HEK293T (cell line): ENCODE measurements around the gene NLRP3.

Experiments used
- CTCF ChIA-PET: fragments of 350-600 bp; formaldehyde crosslinking; extraction: SDS; loops from one replicate; lab custom pipeline; 2021; ENCODE audit warnings: antibody characterized with exemption, inconsistent platforms; lab: Yijun Ruan, JAX
- POLR2A ChIA-PET: fragments of 350-600 bp; formaldehyde crosslinking; extraction: SDS; loops from one replicate; lab custom pipeline; 2020; ENCODE audit warnings: antibody characterized with exemption, inconsistent platforms; lab: Yijun Ruan, JAX
- DNase-seq: peaks from one replicate; pipeline ENCODE4 v3.0.0; 2012; ENCODE audit warnings: mixed read lengths; ENCODE audit errors: extremely low spot score
- ARNT ChIP-seq: fragments of 450-650 bp; IDR thresholded peaks from 2 replicates; pipeline ENCODE4 v1.6.1; 2017; ENCODE audit warnings: mild to moderate bottlenecking
- BHLHE40 ChIP-seq: fragments of 450-650 bp; IDR thresholded peaks from 2 replicates; pipeline ENCODE4 v1.6.1; 2016; ENCODE audit warnings: mild to moderate bottlenecking, moderate library complexity, borderline replicate concordance
- CTBP1 ChIP-seq: fragments of 450-650 bp; IDR thresholded peaks from 2 replicates; pipeline ENCODE4 v1.6.1; 2016; ENCODE audit warnings: borderline replicate concordance
- ELF4 ChIP-seq: fragments of 450-650 bp; IDR thresholded peaks from 2 replicates; pipeline ENCODE4 v1.6.1; 2017; ENCODE audit warnings: antibody characterized with exemption
- FOXA1 ChIP-seq: fragments of 450-650 bp; IDR thresholded peaks from 2 replicates; pipeline ENCODE4 v1.6.1; 2016; ENCODE audit warnings: mild to moderate bottlenecking
- FOXK2 ChIP-seq: fragments of 450-650 bp; IDR thresholded peaks from 2 replicates; pipeline ENCODE4 v1.6.1; 2016; ENCODE audit warnings: mild to moderate bottlenecking
- FOXM1 ChIP-seq: fragments of 450-650 bp; IDR thresholded peaks from 2 replicates; pipeline ENCODE4 v1.6.1; 2017; ENCODE audit warnings: mild to moderate bottlenecking, borderline replicate concordance
- HDGF ChIP-seq: fragments of 450-650 bp; IDR thresholded peaks from 2 replicates; pipeline ENCODE4 v1.6.1; 2017; ENCODE audit warnings: antibody characterized with exemption, borderline replicate concordance
- L3MBTL2 ChIP-seq: fragments of 450-650 bp; conservative IDR thresholded peaks from 2 replicates; pipeline ENCODE4 v1.6.1; 2016; ENCODE audit warnings: mild to moderate bottlenecking
- LEF1 ChIP-seq: fragments of 450-650 bp; IDR thresholded peaks from 2 replicates; pipeline ENCODE4 v1.6.1; 2017; ENCODE audit warnings: mild to moderate bottlenecking, borderline replicate concordance
- NFRKB ChIP-seq: fragments of 450-650 bp; IDR thresholded peaks from 2 replicates; pipeline ENCODE4 v1.6.1; 2016; ENCODE audit warnings: mild to moderate bottlenecking, moderate library complexity
- PKNOX1 ChIP-seq: fragments of 450-650 bp; IDR thresholded peaks from 2 replicates; pipeline ENCODE4 v1.6.1; 2016
- SP1 ChIP-seq: fragments of 450-650 bp; IDR thresholded peaks from 2 replicates; pipeline ENCODE4 v1.6.1; 2017
- SUZ12 ChIP-seq: fragments of 450-650 bp; IDR thresholded peaks from 2 replicates; pipeline ENCODE4 v1.6.1; 2016; ENCODE audit warnings: mild to moderate bottlenecking
- TARDBP ChIP-seq: fragments of 450-650 bp; IDR thresholded peaks from 2 replicates; pipeline ENCODE4 v1.6.1; 2016
- ZNF384 ChIP-seq: fragments of 450-650 bp; IDR thresholded peaks from 2 replicates; pipeline ENCODE4 v1.6.1; 2016

NLRP3 gene

GRCh38 chr1:247441606-247442005 is 25.6 kb downstream of the NLRP3 start:
- CTCF ChIA-PET = no interaction called here
- DNase-seq = no peak
- POLR2A ChIA-PET = interaction anchor here (0.6 kb wide), 1 partner anchor 1417 kb away, joined by 3 read pairs; the partner anchor contains the start of gene ZNF692
- TF ChIP-seq CTBP1 = no peak
- TF ChIP-seq BHLHE40 = no peak
- TF ChIP-seq ZNF384 = no peak
- no peak for TF ChIP-seq SUZ12
- no peak for TF ChIP-seq FOXA1

GRCh38 chr1:247442164-247442563 is 26.2 kb downstream of the NLRP3 start:
- POLR2A ChIA-PET = interaction anchor here (0.6 kb wide), 1 partner anchor 1417 kb away, joined by 3 read pairs; the partner anchor contains the start of gene ZNF692
- CTCF ChIA-PET = no interaction called here
- TF ChIP-seq SP1 (no peak), HDGF (no peak), CTBP1 (no peak), SUZ12 (no peak), TARDBP (no peak), PKNOX1 (no peak), FOXK2 (no peak), ELF4 (no peak), ARNT (no peak), BHLHE40 (no peak), ZNF384 (no peak), LEF1 (no peak), FOXA1 (no peak), FOXM1 (no peak), L3MBTL2 (no peak), NFRKB (no peak)
- DNase-seq = no peak

GRCh38 chr1:247443641-247444040 is 27.7 kb downstream of the NLRP3 start:
- ChIA-PET CTCF (no interaction called here), POLR2A (no interaction called here)
- TF ChIP-seq ELF4 (no peak), BHLHE40 (no peak), CTBP1 (no peak), PKNOX1 (no peak), ZNF384 (no peak), TARDBP (no peak), SP1 (no peak), NFRKB (no peak), FOXK2 (no peak), LEF1 (no peak), HDGF (no peak), L3MBTL2 (no peak), ARNT (no peak), FOXA1 (no peak)
- no peak for DNase-seq

- ChIA-PET POLR2A (no interaction called here), CTCF (no interaction called here)
- TF ChIP-seq FOXM1 (no peak), TARDBP (no peak), NFRKB (no peak), FOXK2 (no peak), SP1 (no peak), LEF1 (no peak), BHLHE40 (no peak), CTBP1 (no peak), L3MBTL2 (no peak), ELF4 (no peak), FOXA1 (no peak), PKNOX1 (no peak), ZNF384 (no peak), HDGF (no peak), ARNT (no peak)
- no peak for DNase-seq
Measured at GRCh38 chr1:247444571-247444970, 28.6 kb downstream of the NLRP3 start.

GRCh38 chr1:247445526-247446356 is 29.8 kb downstream of the NLRP3 start:
- TF ChIP-seq SP1 (no peak), SUZ12 (no peak)
- CTCF ChIA-PET = interaction anchor here (0.7 kb wide), 1 partner anchor 778 kb away, joined by 3 read pairs; no protein-coding TSS in a partner anchor
- no peak for DNase-seq
- POLR2A ChIA-PET = no interaction called here

- ChIA-PET POLR2A (interaction anchor here (0.6 kb wide), 1 partner anchor 1936 kb away, joined by 3 read pairs; no protein-coding TSS in a partner anchor), CTCF (no interaction called here)
- TF ChIP-seq NFRKB = no peak
- TF ChIP-seq PKNOX1 = no peak
- TF ChIP-seq FOXK2 = no peak
- no peak for TF ChIP-seq SUZ12
- no peak for TF ChIP-seq TARDBP
- no peak for TF ChIP-seq ZNF384
- TF ChIP-seq LEF1 = no peak
- no peak for TF ChIP-seq L3MBTL2
- TF ChIP-seq ELF4 = no peak
- no peak for TF ChIP-seq ARNT
- TF ChIP-seq BHLHE40 = no peak
- no peak for DNase-seq
Measured at GRCh38 chr1:247447162-247447909, 31.4 kb downstream of the NLRP3 start.
